Measurements from ENCODE around the gene PFKFB3. TPM values are rescaled to one million over a fixed set of nuclear protein-coding genes. Genes with fewer than 3 reads are reported as not detected.
"Not testable (repeated sequence)": the region's sequence is repeated elsewhere in the genome, so short reads cannot be mapped to it uniquely, and the experiment has no call there.

Gene PFKFB3
- total RNA-seq, 1 donor = 19.2 TPM

DNA sequence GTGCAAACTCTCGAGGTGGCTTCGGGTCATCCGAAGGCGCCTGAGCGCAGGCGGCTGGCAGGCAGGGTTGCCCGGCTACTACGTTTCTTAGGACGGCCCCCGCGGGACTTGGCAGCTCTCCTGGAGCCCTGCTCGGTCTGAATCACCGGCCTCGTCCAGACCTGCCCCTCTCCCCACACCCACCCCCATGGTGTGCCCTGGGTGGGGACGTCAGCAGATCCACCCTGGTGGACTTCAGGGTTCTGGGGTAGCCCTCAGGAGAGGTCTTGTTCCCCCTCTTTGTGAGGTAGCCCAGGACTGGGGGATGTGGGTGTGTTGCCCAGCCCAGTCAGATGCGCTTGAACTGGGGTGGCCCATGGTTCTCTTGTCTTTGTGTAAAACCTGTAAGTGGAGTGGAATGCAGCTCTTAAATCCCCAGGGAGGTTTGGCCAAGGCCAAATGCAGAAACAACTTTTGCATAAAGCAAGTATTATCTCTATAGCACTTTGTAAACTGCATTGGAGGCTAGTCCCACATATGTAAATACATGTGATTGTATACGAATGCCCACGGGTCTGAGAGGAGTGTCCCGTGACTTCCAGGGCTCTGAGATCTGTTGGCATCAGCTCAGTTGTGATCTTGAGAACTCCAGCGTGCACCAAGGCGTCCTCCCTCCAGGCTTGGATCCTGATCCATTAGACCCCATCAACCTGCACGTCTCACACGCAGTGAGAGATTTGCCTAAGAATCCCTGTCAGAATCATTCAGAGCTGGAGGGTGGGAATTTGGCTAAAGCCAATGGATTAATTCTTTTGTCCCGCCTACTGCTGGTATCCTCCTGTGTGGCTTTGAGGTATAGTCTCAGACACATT, 1.8 kb downstream of the PFKFB3 start:
- Histone ChIP-seq H3K4me1 (ENCODE audit: insufficient read depth, low read length) (peaks cover 25% of the 10 kb centered on the region), H3K79me2 (ENCODE audit: insufficient read depth, low read length) (peaks cover 17% of the 10 kb centered on the region), H4K20me1 (ENCODE audit: insufficient read depth, low read length) (peaks cover 11% of the 10 kb centered on the region), H3K27ac (ENCODE audit: low read depth, low read length) (peak overlapping the region; percentile 57), H3K4me2 (ENCODE audit: insufficient read depth, low read length) (peak overlapping the region; percentile 97), H3K9me3 (ENCODE audit: low read depth, low read length) (no peaks in the 10 kb centered on the region), H3K27me3 (ENCODE audit: insufficient read depth, low read length) (peaks cover 24% of the 10 kb centered on the region), H3K36me3 (ENCODE audit: insufficient read depth, low read length) (no peaks in the 10 kb centered on the region), H2AFZ (ENCODE audit: low read length) (peak overlapping the region; percentile 87), H3K4me3 (ENCODE audit: insufficient read depth, low read length) (peak overlapping the region; percentile 86)
- TF ChIP-seq, protein P1, sequence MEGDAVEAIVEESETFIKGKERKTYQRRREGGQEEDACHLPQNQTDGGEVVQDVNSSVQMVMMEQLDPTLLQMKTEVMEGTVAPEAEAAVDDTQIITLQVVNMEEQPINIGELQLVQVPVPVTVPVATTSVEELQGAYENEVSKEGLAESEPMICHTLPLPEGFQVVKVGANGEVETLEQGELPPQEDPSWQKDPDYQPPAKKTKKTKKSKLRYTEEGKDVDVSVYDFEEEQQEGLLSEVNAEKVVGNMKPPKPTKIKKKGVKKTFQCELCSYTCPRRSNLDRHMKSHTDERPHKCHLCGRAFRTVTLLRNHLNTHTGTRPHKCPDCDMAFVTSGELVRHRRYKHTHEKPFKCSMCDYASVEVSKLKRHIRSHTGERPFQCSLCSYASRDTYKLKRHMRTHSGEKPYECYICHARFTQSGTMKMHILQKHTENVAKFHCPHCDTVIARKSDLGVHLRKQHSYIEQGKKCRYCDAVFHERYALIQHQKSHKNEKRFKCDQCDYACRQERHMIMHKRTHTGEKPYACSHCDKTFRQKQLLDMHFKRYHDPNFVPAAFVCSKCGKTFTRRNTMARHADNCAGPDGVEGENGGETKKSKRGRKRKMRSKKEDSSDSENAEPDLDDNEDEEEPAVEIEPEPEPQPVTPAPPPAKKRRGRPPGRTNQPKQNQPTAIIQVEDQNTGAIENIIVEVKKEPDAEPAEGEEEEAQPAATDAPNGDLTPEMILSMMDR (IDR thresholded peaks at IDR 0.05; ENCODE audit: extremely low read depth, low read depth, low read length) = no peak
- DNase-seq (ENCODE audit: insufficient read length, low spot score, missing footprints) = peak; percentile 98

- H3K27ac ChIP-seq (ENCODE audit: low read depth, low read length); H3K9me3 ChIP-seq (ENCODE audit: low read depth, low read length); DNase-seq (ENCODE audit: insufficient read length, low spot score, missing footprints); H3K36me3 ChIP-seq (ENCODE audit: insufficient read depth, low read length); H3K27me3 ChIP-seq (ENCODE audit: insufficient read depth, low read length); H3K4me2 ChIP-seq (ENCODE audit: insufficient read depth, low read length); H2AFZ ChIP-seq (ENCODE audit: low read length); H3K4me3 ChIP-seq (ENCODE audit: insufficient read depth, low read length): not testable (repeated sequence)
- Histone ChIP-seq H3K79me2 (ENCODE audit: insufficient read depth, low read length) (peaks cover 23% of the 10 kb centered on the region), H4K20me1 (ENCODE audit: insufficient read depth, low read length) (peaks cover 15% of the 10 kb centered on the region), H3K4me1 (ENCODE audit: insufficient read depth, low read length) (peaks cover 20% of the 10 kb centered on the region)
These were observed 3.8 kb downstream of the PFKFB3 start for GRCh38 chr10:6206486-6206885.

DNA sequence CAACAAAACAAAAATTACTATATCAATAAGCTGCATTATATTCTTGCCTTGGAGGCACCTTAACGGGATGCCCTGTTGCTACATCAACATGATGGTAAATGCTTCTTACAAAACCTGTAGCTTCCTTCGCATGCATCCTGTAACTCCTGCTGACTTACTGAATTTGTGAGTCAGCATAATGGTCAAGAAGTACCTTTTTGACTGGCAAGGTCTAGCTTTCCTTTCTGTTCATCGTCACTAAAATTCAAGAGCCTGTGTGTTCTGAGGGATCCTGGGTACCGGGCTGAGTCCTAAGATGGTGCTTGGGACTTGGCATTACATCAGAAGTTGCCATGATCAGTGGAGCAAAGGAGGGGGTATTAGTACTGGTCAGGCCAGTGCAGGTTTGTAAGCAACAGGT, 4.9 kb downstream of the PFKFB3 start:
- Histone ChIP-seq H3K4me1 (ENCODE audit: insufficient read depth, low read length) (peaks cover 10% of the 10 kb centered on the region), H3K36me3 (ENCODE audit: insufficient read depth, low read length) (no peaks in the 10 kb centered on the region), H3K27ac (ENCODE audit: low read depth, low read length) (no peak overlapping the region), H3K4me3 (ENCODE audit: insufficient read depth, low read length) (no peak overlapping the region), H3K27me3 (ENCODE audit: insufficient read depth, low read length) (no peaks in the 10 kb centered on the region), H3K9me3 (ENCODE audit: low read depth, low read length) (no peaks in the 10 kb centered on the region), H4K20me1 (ENCODE audit: insufficient read depth, low read length) (peaks cover 11% of the 10 kb centered on the region), H2AFZ (ENCODE audit: low read length) (no peak overlapping the region), H3K79me2 (ENCODE audit: insufficient read depth, low read length) (peaks cover 29% of the 10 kb centered on the region), H3K4me2 (ENCODE audit: insufficient read depth, low read length) (no peak overlapping the region)
- DNase-seq (ENCODE audit: insufficient read length, low spot score, missing footprints) = no peak
- TF ChIP-seq, protein P1 (IDR thresholded peaks at IDR 0.05; ENCODE audit: extremely low read depth, low read depth, low read length) = no peak

- H3K4me2 ChIP-seq (ENCODE audit: insufficient read depth, low read length) = no peak overlapping the region
- H3K4me1 ChIP-seq (ENCODE audit: insufficient read depth, low read length) = peaks cover 10% of the 10 kb centered on the region
- no peak overlapping the region for H3K4me3 ChIP-seq (ENCODE audit: insufficient read depth, low read length)
- H3K27me3 ChIP-seq (ENCODE audit: insufficient read depth, low read length) = no peaks in the 10 kb centered on the region
- peaks cover 3% of the 10 kb centered on the region for H3K36me3 ChIP-seq (ENCODE audit: insufficient read depth, low read length)
- TF ChIP-seq, protein P1 (IDR thresholded peaks at IDR 0.05; ENCODE audit: extremely low read depth, low read depth, low read length) = no peak
- H4K20me1 ChIP-seq (ENCODE audit: insufficient read depth, low read length) = peaks cover 13% of the 10 kb centered on the region
- H2AFZ ChIP-seq (ENCODE audit: low read length) = no peak overlapping the region
- DNase-seq (ENCODE audit: insufficient read length, low spot score, missing footprints) = peak; percentile 90
- peaks cover 38% of the 10 kb centered on the region for H3K79me2 ChIP-seq (ENCODE audit: insufficient read depth, low read length)
- H3K27ac ChIP-seq (ENCODE audit: low read depth, low read length) = no peak overlapping the region
- no peaks in the 10 kb centered on the region for H3K9me3 ChIP-seq (ENCODE audit: low read depth, low read length)
These were observed 6.1 kb downstream of the PFKFB3 start for GRCh38 chr10:6208799-6209235.

All from osteoblast (primary cell).